Measurements from ENCODE around the gene IKZF1.
"Not testable (repeated sequence)": the region's sequence is repeated elsewhere in the genome, so short reads cannot be mapped to it uniquely, and the experiment has no call there.

IKZF1 gene

GRCh38 chr7:50335795-50336754 lies 31.6 kb downstream of the IKZF1 start:
- DNase-seq: no peak

GRCh38 chr7:50336894-50337703 lies 32.6 kb downstream of the IKZF1 start:
- DNase-seq: no peak

- not testable (repeated sequence) for DNase-seq
These were observed 35.0 kb downstream of the IKZF1 start for GRCh38 chr7:50339472-50339871.

GRCh38 chr7:50339990-50340500 lies 35.5 kb downstream of the IKZF1 start:
- DNase-seq: no peak

- DNase-seq: no peak
These were observed 37.2 kb downstream of the IKZF1 start for GRCh38 chr7:50341724-50342123.

GRCh38 chr7:50342616-50343114 lies 38.1 kb downstream of the IKZF1 start:
- DNase-seq: no peak

- DNase-seq: no peak
These were observed 42.3 kb downstream of the IKZF1 start for GRCh38 chr7:50346545-50347497.

GRCh38 chr7:50347693-50348092 lies 43.2 kb downstream of the IKZF1 start:
- no peak for DNase-seq

GRCh38 chr7:50348469-50349162 lies 44.1 kb downstream of the IKZF1 start:
- peak; percentile 47 for DNase-seq

GRCh38 chr7:50349399-50349798 lies 44.9 kb downstream of the IKZF1 start:
- DNase-seq: no peak

- DNase-seq: no peak
These were observed 45.7 kb downstream of the IKZF1 start for GRCh38 chr7:50349963-50350944.

GRCh38 chr7:50351267-50351666 lies 46.8 kb downstream of the IKZF1 start:
- no peak for DNase-seq

- DNase-seq: no peak
These were observed 47.8 kb downstream of the IKZF1 start for GRCh38 chr7:50352282-50352681.

GRCh38 chr7:50352751-50353150 lies 48.2 kb downstream of the IKZF1 start:
- DNase-seq: no peak

GRCh38 chr7:50353201-50353600 lies 48.7 kb downstream of the IKZF1 start:
- DNase-seq: no peak

- no peak for DNase-seq
These were observed 49.5 kb downstream of the IKZF1 start for GRCh38 chr7:50353894-50354595.

GRCh38 chr7:50355817-50356178 lies 51.3 kb downstream of the IKZF1 start:
- no peak for DNase-seq

GRCh38 chr7:50356212-50356944 lies 51.9 kb downstream of the IKZF1 start:
- DNase-seq: no peak

- DNase-seq: no peak
These were observed 52.4 kb downstream of the IKZF1 start for GRCh38 chr7:50356945-50357268.
